Activated T-helper 1 cell treated with Interleukin-2 at 50 U/mL for 16 hours (primary cell): ENCODE data around the gene SLC6A8.
"Not testable (repeated sequence)": the region's sequence is repeated elsewhere in the genome, so short reads cannot be mapped to it uniquely, and the experiment has no call there.

ENCODE experiments used
- DNase-seq: peaks from one replicate; pipeline ENCODE4 v3.0.0-alpha.2; 2020; ENCODE audit warnings: low read depth

The SLC6A8 gene

GRCh38 chrX:153731117-153731844 lies 43.6 kb downstream of the SLC6A8 start:
- no peak for DNase-seq

GRCh38 chrX:153731845-153732215 lies 44.1 kb downstream of the SLC6A8 start:
- no peak for DNase-seq

GRCh38 chrX:153732401-153732800 lies 44.7 kb downstream of the SLC6A8 start:
- no peak for DNase-seq

GRCh38 chrX:153733651-153734240 lies 46.0 kb downstream of the SLC6A8 start:
- DNase-seq, result no peak

GRCh38 chrX:153734871-153735270 lies 47.1 kb downstream of the SLC6A8 start:
- no peak for DNase-seq

GRCh38 chrX:153735274-153735673 lies 47.5 kb downstream of the SLC6A8 start:
- no peak for DNase-seq

- DNase-seq, result no peak
Observed at GRCh38 chrX:153736071-153736820, 48.5 kb downstream of the SLC6A8 start.

GRCh38 chrX:153736871-153737441 lies 49.2 kb downstream of the SLC6A8 start:
- no peak for DNase-seq

GRCh38 chrX:153738056-153738605 lies 50.4 kb downstream of the SLC6A8 start:
- DNase-seq, result no peak

- no peak for DNase-seq
Observed at GRCh38 chrX:153739754-153740486, 52.2 kb downstream of the SLC6A8 start.

GRCh38 chrX:153740631-153741222 lies 53.0 kb downstream of the SLC6A8 start:
- no peak for DNase-seq

GRCh38 chrX:153741446-153741845 lies 53.7 kb downstream of the SLC6A8 start:
- no peak for DNase-seq

- not testable (repeated sequence) for DNase-seq
Observed at GRCh38 chrX:153742111-153742510, 54.4 kb downstream of the SLC6A8 start.

- not testable (repeated sequence) for DNase-seq
Observed at GRCh38 chrX:153742796-153743467, 55.2 kb downstream of the SLC6A8 start.

GRCh38 chrX:153743468-153744209 lies 55.9 kb downstream of the SLC6A8 start:
- DNase-seq, result not testable (repeated sequence)

- no peak for DNase-seq
Observed at GRCh38 chrX:153744210-153745066, 56.7 kb downstream of the SLC6A8 start.

- not testable (repeated sequence) for DNase-seq
Observed at GRCh38 chrX:153745067-153745433, 57.3 kb downstream of the SLC6A8 start.
